ENCODE data around the gene MAP7D3. TPM values are rescaled to one million over a fixed set of nuclear protein-coding genes. Genes with fewer than 3 reads are reported as not detected.
"Not testable (repeated sequence)": the region's sequence is repeated elsewhere in the genome, so short reads cannot be mapped to it uniquely, and the experiment has no call there.

Gene MAP7D3, protein sequence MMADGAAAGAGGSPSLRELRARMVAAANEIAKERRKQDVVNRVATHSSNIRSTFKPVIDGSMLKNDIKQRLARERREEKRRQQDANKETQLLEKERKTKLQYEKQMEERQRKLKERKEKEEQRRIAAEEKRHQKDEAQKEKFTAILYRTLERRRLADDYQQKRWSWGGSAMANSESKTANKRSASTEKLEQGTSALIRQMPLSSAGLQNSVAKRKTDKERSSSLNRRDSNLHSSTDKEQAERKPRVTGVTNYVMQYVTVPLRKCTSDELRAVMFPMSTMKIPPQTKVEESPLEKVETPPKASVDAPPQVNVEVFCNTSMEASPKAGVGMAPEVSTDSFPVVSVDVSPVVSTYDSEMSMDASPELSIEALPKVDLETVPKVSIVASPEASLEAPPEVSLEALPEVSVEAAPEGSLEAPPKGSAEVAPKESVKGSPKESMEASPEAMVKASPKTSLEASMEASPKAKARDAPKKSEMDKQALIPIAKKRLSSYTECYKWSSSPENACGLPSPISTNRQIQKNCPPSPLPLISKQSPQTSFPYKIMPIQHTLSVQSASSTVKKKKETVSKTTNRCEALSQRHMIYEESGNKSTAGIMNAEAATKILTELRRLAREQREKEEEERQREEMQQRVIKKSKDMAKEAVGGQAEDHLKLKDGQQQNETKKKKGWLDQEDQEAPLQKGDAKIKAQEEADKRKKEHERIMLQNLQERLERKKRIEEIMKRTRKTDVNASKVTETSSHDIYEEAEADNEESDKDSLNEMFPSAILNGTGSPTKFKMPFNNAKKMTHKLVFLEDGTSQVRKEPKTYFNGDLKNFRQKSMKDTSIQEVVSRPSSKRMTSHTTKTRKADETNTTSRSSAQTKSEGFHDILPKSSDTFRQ
- 8.7 TPM for polyA plus RNA-seq

DNA sequence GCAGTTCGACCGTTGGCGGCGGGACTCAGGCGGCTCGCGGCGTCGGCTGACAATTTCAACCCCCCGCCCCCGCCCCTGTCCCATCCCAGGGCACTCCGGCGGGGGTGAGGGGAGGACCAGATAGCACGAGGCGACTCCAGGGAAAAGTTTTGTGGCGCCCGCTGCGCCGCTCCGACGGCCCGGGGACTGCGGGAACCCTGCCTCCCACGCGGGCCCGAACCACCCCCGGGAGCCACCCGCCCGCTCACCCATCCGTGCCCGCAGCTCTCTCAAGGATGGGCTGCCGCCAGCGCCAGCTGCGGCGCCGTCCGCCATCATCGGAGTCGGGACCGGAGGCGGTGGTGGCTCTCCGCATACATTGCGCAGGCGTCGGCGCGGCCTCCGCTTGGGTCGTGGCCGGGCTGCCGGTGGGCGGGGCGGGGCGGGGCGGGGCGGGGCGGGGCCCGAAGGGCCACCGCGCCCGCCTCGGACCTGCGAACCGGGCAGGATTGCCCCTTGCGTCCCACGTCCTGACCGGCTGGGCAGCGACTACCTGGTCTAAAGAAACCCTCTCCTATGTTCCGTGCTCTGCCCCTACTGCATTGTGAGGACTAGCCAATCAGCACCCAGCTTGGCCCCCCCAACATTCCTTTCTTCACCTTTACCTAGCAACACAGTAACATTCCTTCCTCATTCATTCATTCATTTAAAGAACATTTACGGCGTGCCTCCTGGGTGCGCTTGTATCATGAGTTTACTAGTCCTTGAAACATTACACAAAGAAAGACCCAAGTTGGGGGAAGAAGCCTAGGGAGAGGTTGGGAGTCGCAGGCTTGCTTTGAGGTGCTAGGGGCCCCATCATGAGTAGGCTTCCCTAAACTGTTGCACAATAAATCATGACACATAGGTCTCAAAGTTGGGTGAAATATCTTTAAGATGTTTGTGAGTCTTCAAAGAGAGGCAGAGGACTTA is at the start of gene MAP7D3:
MAP7D3 (minus strand) TSS at position 360 of the 951 bp plus-strand sequence; CDS start at position 318, 42 bp downstream.
- Mint-ChIP-seq H3K9me3 (no peaks in the 10 kb centered on the region), H3K27ac (peak within 1 kb of the TSS; percentile 61 to 92 (median 91)), H3K4me1 (peaks cover 0 to 5% (median 5%) of the 10 kb centered on the region in 3 donors), H3K27me3 (no peaks in the 10 kb centered on the region), H3K4me3 (peak within 1 kb of the TSS; percentile 85 to 92 (median 88)), H3K36me3 (no peaks in the 10 kb centered on the region)

DNA sequence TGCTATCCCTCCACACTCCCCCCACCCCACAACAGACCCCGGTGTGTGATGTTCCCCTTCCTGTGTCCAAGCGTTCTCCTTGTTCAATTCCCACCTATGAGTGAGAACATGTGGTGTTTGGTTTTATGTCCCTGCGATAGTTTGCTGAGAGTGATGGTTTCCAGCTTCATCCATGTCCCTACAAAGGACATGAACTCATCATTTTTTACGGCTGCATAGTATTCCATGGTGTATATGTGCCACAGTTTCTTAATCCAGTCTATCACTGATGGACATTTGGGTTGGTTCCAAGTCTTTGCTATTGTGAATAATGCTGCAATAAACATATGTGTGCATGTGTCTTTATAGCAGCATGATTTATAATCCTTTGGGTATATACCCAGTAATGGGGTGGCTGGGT is 49.5 kb upstream of the MAP7D3 start, which contains the start of gene ADGRG4:
ADGRG4 (plus strand) TSS at position 243 of the 400 bp plus-strand sequence. CDS start 7,815 bp downstream, outside the sequence.
- H3K4me1 Mint-ChIP-seq, H3K9me3 Mint-ChIP-seq: not testable (repeated sequence)

DNA sequence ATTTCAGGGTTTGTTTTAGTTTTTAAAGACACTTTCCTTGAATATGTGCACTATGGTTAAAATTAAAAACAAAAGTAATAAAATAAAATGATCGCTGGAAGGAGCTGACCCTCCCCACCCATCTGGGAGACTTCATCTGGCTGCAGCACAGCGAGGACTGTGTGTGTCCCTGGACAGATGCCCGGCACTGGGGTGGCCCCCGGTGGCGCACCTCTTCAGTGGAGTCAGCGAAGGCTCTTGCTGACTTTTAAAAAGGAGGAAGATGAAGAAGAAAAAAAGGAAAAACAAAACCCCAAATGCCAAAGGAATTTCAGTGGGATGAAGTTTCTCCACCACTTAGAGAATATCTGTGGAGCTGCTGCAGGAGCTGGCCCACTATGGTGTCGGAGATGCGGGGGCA is 44.2 kb upstream of the MAP7D3 start:
- H3K4me3 Mint-ChIP-seq = no peak overlapping the region
- H3K36me3 Mint-ChIP-seq = no peaks in the 10 kb centered on the region
- peaks cover 10% of the 10 kb centered on the region for H3K27me3 Mint-ChIP-seq
- no peak overlapping the region for H3K27ac Mint-ChIP-seq
- H3K9me3 Mint-ChIP-seq = peaks cover 0 to 4% (median 3%) of the 10 kb centered on the region in 3 donors
- no peaks in the 10 kb centered on the region for H3K4me1 Mint-ChIP-seq

More for the DNA sequence above, 49.5 kb upstream of the MAP7D3 start, which contains the start of gene ADGRG4:
- not testable (repeated sequence) for H3K4me3 Mint-ChIP-seq, H3K36me3 Mint-ChIP-seq, H3K27ac Mint-ChIP-seq
- H3K27me3 Mint-ChIP-seq = peaks cover 12% of the 10 kb centered on the region

DNA sequence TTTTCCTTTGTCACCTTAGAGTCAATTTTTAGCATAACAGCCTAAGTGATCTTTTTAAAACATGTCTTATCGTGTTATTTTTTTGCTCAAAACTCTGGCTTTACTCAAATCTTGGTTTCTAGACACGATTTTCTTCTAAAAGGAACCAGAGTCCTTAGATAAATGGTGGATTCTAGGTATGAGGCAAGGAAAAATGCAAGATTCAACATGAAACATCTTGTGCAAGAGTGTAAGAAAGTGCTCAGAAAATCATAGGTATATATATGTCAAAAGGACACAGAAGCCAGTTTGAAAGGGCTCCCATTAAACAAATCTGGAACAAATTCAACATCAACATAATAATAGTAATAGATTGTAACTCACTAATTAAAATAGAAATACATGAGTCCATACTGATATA is 41.5 kb upstream of the MAP7D3 start:
- peaks cover 5% of the 10 kb centered on the region for H3K27me3 Mint-ChIP-seq
- no peaks in the 10 kb centered on the region for H3K36me3 Mint-ChIP-seq
- H3K4me1 Mint-ChIP-seq = no peaks in the 10 kb centered on the region
- H3K9me3 Mint-ChIP-seq = no peaks in the 10 kb centered on the region
- no peak overlapping the region for H3K4me3 Mint-ChIP-seq
- H3K27ac Mint-ChIP-seq = no peak overlapping the region

DNA sequence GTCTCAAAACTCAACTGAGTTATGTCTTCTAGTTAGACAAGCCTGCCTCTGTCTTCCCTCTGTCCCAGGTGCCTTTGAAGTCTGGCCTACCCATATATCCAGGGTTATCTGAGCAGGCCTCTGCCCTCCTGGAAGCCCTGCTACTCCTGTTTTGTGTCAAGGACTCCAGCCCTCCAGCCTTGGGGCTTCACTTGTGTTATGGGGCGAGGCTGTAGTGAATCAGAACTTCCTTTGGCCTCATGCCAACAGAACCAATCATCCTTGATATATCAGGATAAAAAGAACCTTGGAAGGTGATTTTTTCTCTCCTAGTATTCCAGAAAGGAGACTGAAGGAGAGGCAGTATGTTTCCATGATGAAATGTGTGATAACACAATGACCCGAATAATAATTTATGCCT is 40.6 kb upstream of the MAP7D3 start:
- Mint-ChIP-seq H3K4me1 (no peaks in the 10 kb centered on the region), H3K4me3 (no peak overlapping the region), H3K27me3 (peaks cover 5% of the 10 kb centered on the region), H3K9me3 (no peaks in the 10 kb centered on the region), H3K36me3 (no peaks in the 10 kb centered on the region), H3K27ac (no peak overlapping the region)

DNA sequence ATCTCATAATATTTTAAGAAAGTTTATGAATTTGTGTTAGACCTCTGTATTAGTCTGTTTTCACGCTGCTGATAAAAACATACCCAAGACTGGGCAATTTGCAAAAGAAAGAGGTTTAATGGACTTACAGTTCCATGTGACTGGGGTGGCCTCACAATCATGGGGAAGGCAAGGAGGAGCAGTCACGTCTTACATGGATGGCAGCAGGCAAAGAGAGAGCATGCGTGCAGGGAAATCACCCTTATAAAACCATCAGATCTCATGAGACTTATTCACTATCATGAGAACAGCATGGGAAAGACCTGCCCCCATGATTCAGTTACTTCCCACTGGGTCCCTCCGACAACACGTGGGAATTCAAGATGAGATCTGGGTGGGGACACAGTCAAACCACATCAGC is 35.2 kb upstream of the MAP7D3 start:
- H3K27me3 Mint-ChIP-seq, H3K9me3 Mint-ChIP-seq, H3K27ac Mint-ChIP-seq, H3K4me3 Mint-ChIP-seq, H3K4me1 Mint-ChIP-seq, H3K36me3 Mint-ChIP-seq: not testable (repeated sequence)

DNA sequence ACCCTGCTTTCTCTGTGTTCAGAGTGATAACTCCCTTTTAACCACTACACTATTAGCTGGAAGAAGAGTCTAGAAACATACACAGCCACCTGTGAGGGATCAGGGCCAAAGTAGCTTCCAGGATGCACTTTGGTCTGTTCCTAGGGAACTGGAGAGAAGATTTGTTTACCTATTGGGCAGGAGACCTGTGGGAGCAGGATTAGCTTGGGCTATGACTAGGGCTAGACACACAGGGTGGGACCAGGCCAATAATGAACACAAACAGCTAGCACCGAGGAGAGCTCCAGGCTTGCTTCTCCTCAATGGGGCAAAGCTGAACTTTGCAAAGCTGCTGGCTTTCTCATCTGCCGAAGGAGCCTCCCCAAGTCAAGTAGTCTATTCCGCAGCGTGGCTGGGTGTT is 24.4 kb upstream of the MAP7D3 start:
- H3K9me3 Mint-ChIP-seq = peaks cover 0 to 3% (median 0%) of the 10 kb centered on the region in 3 donors
- peaks cover 4% of the 10 kb centered on the region for H3K27me3 Mint-ChIP-seq
- H3K27ac Mint-ChIP-seq = no peak overlapping the region
- no peaks in the 10 kb centered on the region for H3K36me3 Mint-ChIP-seq
- no peak overlapping the region for H3K4me3 Mint-ChIP-seq
- peaks cover 4 to 9% (median 7%) of the 10 kb centered on the region in 3 donors for H3K4me1 Mint-ChIP-seq

DNA sequence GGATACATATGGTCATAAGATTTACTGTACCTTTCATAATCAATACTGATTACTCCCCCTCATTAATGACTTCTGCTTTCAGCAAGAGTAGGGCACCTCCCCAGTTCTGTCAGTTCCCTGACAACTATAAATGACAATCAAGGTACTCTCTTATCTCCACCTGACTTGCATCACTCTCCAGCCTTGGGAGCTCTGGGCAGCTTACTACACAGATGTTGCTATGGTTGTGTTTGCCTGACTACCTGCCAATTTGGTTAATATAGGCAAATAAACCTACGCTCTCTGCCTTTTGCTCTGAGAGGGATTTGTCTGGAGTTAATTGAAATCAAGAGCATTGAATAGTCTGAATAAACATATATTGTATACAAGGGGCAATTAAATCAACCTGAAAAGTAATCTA is 22.8 kb upstream of the MAP7D3 start:
- no peak overlapping the region for H3K27ac Mint-ChIP-seq

DNA sequence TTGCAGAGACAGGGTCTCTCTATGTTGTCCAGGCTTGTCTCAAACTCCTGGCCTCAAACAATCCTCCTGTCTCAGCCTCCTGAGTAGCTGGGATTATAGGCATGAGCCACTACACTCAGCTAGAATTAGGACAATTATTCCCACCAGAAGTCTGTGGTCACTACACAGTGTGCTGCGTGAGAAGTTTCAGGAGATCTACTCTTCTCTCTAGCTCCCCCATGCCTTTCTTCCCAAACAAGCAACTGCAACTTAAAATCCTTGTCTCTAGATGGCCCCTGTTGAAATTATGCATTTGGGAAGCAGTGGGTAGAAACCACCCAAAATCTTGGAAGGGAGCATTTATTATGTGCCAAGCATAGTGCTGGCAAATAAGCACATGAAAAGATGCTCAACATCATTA is 21.1 kb upstream of the MAP7D3 start:
- no peak overlapping the region for H3K27ac Mint-ChIP-seq
- H3K9me3 Mint-ChIP-seq = no peaks in the 10 kb centered on the region
- no peaks in the 10 kb centered on the region for H3K36me3 Mint-ChIP-seq
- peaks cover 4 to 11% (median 7%) of the 10 kb centered on the region in 3 donors for H3K4me1 Mint-ChIP-seq
- H3K27me3 Mint-ChIP-seq = no peaks in the 10 kb centered on the region
- no peak overlapping the region for H3K4me3 Mint-ChIP-seq

More for the DNA sequence above, 22.8 kb upstream of the MAP7D3 start:
- peaks cover 3% of the 10 kb centered on the region for H3K27me3 Mint-ChIP-seq
- H3K9me3 Mint-ChIP-seq = peaks cover 0 to 3% (median 0%) of the 10 kb centered on the region in 3 donors
- H3K4me1 Mint-ChIP-seq = peaks cover 4 to 9% (median 7%) of the 10 kb centered on the region in 3 donors
- H3K4me3 Mint-ChIP-seq = no peak overlapping the region
- H3K36me3 Mint-ChIP-seq = no peaks in the 10 kb centered on the region

DNA sequence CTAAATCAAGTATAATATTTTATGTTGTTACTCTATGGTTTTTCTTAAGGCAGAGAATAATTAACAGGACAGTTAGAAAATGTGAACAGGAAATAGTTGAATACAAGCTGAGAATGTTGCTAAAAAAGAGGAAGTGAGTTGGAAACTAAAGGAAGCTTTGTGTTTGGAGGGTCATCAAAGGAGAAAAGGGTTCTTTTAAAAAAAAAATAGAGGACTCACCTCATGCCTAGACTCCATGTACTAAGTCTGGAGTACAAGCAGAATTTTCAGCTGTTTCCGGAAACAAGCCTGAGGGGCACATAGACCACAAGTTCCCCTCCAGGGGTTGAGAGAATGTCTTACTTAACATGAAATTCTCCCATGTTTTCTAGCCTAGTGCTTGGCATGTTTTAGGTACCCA is 20.1 kb upstream of the MAP7D3 start:
- Mint-ChIP-seq H3K27ac (peak overlapping the region in 1 of 3 donors; percentile 24), H3K27me3 (no peaks in the 10 kb centered on the region), H3K36me3 (no peaks in the 10 kb centered on the region), H3K9me3 (no peaks in the 10 kb centered on the region), H3K4me1 (peaks cover 4 to 11% (median 7%) of the 10 kb centered on the region in 3 donors), H3K4me3 (no peak overlapping the region)

DNA sequence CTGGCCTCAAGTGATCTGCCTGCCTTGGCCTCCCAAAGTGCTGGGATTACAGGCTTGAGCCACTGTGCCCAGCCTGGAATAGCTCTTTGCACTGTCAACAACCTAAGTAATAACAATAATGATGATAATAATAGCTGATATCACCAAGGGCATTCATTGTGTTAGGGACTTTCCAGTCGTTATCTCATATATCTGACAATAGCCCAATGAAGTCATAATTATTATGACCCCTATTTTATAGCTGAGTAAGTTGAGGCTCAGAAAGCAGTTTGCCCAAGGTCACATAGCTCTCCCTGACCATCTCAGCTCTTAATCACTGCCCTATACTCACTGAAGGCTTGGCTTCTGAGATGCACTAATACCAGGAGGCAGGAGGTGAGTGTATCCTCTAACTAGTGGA is 18.7 kb upstream of the MAP7D3 start:
- peak overlapping the region in 1 of 3 donors; percentile 67 for H3K27ac Mint-ChIP-seq
- H3K4me1 Mint-ChIP-seq = peaks cover 4 to 11% (median 7%) of the 10 kb centered on the region in 3 donors
- H3K27me3 Mint-ChIP-seq = no peaks in the 10 kb centered on the region
- H3K9me3 Mint-ChIP-seq = no peaks in the 10 kb centered on the region
- no peaks in the 10 kb centered on the region for H3K36me3 Mint-ChIP-seq
- no peak overlapping the region for H3K4me3 Mint-ChIP-seq

DNA sequence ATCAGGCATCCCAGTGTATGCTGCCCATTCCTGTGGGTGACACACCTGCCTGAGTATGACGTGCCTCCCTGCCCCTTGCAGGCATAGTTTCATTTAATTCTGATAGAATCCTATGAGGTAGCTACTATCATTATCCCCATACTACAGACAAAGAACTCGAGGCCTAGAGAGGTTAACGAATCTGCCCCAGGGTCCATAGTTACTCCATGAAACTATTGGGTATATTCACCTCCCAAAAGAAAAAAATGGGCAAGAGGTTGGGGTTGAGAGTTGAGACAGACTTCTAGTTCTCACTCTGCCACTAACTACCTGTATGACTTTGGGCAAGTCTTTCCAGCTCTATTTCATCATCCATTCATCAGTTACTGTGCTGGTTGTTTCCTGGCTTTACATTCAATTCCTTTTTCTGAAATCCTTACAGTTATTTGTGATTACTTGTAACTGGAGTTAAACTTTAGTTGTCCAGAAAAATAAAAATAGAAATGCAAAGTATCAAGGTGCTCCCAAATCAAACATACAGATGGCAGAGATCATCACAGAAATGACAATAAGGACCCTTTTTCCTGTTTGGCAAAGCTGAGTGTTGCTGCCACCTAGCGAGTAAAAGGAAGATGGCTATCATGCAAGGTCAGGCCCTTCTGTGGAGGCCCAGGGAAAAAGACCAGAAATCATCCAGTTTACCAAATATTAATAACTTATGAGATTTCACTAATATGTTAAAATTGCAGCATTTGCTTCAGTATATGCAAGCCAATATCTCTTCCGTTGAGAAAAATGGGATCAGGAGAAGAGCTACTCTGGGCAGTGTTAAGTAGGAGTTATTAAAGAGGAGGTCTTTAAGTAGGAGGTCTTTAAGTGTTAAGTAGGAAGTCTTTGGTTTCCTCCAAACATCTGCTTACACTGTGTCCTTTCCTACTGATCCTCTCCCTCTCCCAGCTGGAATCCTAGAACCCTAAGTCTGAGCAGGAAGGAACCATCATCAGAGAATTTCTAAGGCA is 17.1 kb upstream of the MAP7D3 start:
- no peaks in the 10 kb centered on the region for H3K36me3 Mint-ChIP-seq
- no peaks in the 10 kb centered on the region for H3K9me3 Mint-ChIP-seq
- H3K27me3 Mint-ChIP-seq = no peaks in the 10 kb centered on the region
- H3K4me1 Mint-ChIP-seq = peaks cover 4 to 11% (median 7%) of the 10 kb centered on the region in 3 donors
- no peak overlapping the region for H3K27ac Mint-ChIP-seq
- H3K4me3 Mint-ChIP-seq = no peak overlapping the region

DNA sequence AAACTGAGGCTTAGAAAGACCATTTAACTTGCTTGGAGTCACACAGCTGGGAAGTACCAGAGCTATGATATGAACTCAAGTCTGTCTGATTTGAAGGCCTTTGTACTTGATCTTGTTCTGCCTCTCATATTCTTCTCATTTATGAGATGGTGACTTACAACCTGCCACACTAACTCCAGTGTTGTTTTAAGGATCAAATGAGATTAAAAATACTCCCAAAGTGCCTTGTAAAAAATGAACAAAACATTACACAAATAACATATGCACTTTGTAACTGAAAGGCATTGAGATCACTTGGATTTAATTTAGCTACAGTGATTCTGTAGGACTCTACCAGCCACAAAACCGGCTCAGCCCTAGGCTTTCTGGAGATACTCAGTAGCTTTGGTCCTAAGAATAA is 15.6 kb upstream of the MAP7D3 start:
- H3K4me3 Mint-ChIP-seq = no peak overlapping the region
- H3K9me3 Mint-ChIP-seq = no peaks in the 10 kb centered on the region
- H3K27ac Mint-ChIP-seq = no peak overlapping the region
- no peaks in the 10 kb centered on the region for H3K27me3 Mint-ChIP-seq
- H3K36me3 Mint-ChIP-seq = no peaks in the 10 kb centered on the region
- peaks cover 6 to 7% (median 7%) of the 10 kb centered on the region in 3 donors for H3K4me1 Mint-ChIP-seq

Data from IgD-negative memory B cell (primary cell).